CD4-positive, alpha-beta T cell (primary cell): ENCODE results near the gene MYMK. TPM values are rescaled to one million over a fixed set of nuclear protein-coding genes. Genes with fewer than 3 reads are reported as not detected.

Experiments
- ATAC-seq: fragments of 200-7000 bp; cut with Tn5 transposase; one replicate; pipeline ENCODE4 v1.10.0; 2022; ENCODE audit warnings: mild to moderate bottlenecking; ENCODE audit not compliant: poor library complexity
- CTCF ChIA-PET: fragments of 350-600 bp; sonication (Branson Sonifier 250); formaldehyde crosslinking; loops from one replicate; lab custom pipeline; 2021; ENCODE audit warnings: antibody characterized with exemption, inconsistent platforms; lab: Charles Lee
- POLR2A ChIA-PET: fragments of 350-600 bp; sonication (Branson Sonifier 250); formaldehyde crosslinking; loops from one replicate; lab custom pipeline; 2021; ENCODE audit warnings: antibody characterized with exemption, inconsistent platforms; lab: Charles Lee
- DNase-seq, 14 experiments: peaks; one replicate each; pipeline ENCODE4 v3.0.0-alpha.2; 2013 to 2020; ENCODE audit warnings: mixed read lengths in 2 of 14
- H3K27ac ChIP-seq, 2 donors: one replicate each; pipeline versions ENCODE4 v1.5.1 to v1.7.0; 2013; ENCODE audit warnings: low read length in 2 of 2, low read depth in 1 of 2, mild to moderate bottlenecking in 1 of 2
- H3K27me3 ChIP-seq, 2 experiments: 1 replicate in 1 of 2; 2 replicates in 1 of 2; pipeline versions ENCODE4 v1.6.1 to v1.7.0; 2013; ENCODE audit warnings: low read length in 2 of 2, control low read depth in 1 of 2, mild to moderate bottlenecking in 1 of 2, moderate library complexity in 1 of 2; ENCODE audit not compliant: insufficient read depth in 2 of 2, control insufficient read depth in 1 of 2
- H3K36me3 ChIP-seq: one replicate; pipeline ENCODE4 v1.6.1; 2013; ENCODE audit warnings: low read length, control low read depth; ENCODE audit not compliant: insufficient read depth
- H3K4me1 ChIP-seq: one replicate; pipeline ENCODE4 v1.6.1; 2013; ENCODE audit warnings: low read length, control low read depth; ENCODE audit not compliant: insufficient read depth
- H3K4me3 ChIP-seq: one replicate; pipeline ENCODE4 v1.5.1; 2013; ENCODE audit warnings: mild to moderate bottlenecking, low read length, moderate library complexity
- H3K9me3 ChIP-seq, 2 experiments: 1 replicate in 1 of 2; 2 replicates in 1 of 2; pipeline versions ENCODE4 v1.6.1 to v1.7.0; 2013; ENCODE audit warnings: low read length in 2 of 2, mild to moderate bottlenecking in 2 of 2, control low read depth in 1 of 2, moderate library complexity in 1 of 2; ENCODE audit not compliant: control insufficient read depth in 1 of 2, insufficient read depth in 1 of 2
- H3K27ac Mint-ChIP-seq: one replicate; pipeline ENCODE4 v1.8.0; 2020; ENCODE audit warnings: mixed read lengths
- H3K27me3 Mint-ChIP-seq: one replicate; pipeline ENCODE4 v1.8.0; 2021; ENCODE audit warnings: mixed read lengths
- H3K36me3 Mint-ChIP-seq: one replicate; pipeline ENCODE4 v1.8.0; 2021; ENCODE audit warnings: low read depth, mixed read lengths
- H3K4me1 Mint-ChIP-seq: one replicate; pipeline ENCODE4 v1.8.0; 2021; ENCODE audit warnings: low read depth, mixed read lengths
- H3K4me3 Mint-ChIP-seq: one replicate; pipeline ENCODE4 v1.8.0; 2020; ENCODE audit warnings: mild to moderate bottlenecking, mixed read lengths
- H3K9me3 Mint-ChIP-seq: one replicate; pipeline ENCODE4 v1.8.0; 2020; ENCODE audit warnings: mixed read lengths
- intact Hi-C, 2 experiments: fragments of 100-400 bp; cut with DNase I in 1 of 2; cut with micrococcal nuclease in 1 of 2; formaldehyde crosslinking; loops; one replicate each; pipeline versions ENCODE4 v1.15.1 to v1.9.0; 2023 to 2025; cut with DNase I, micrococcal nuclease
- total RNA-seq, 174 experiments: library from RNA in 2 of 174; stranded (reverse) in 2 of 174; gene quantifications; one replicate each; pipeline ENCODE4 v1.2.3 and lab custom pipeline; 2021 to 2026
- TF ChIP-seq, protein P1 (sequence below): fragments of 200-600 bp; IDR thresholded peaks from one replicate; pipeline ENCODE4 v1.8.0; 2022; ENCODE audit warnings: antibody characterized with exemption, mild to moderate bottlenecking

MYMK gene
- total RNA-seq, 2 experiments from 2014 or later = not detected

GRCh38 chr9:133540698-133541025 is 15.9 kb upstream of the MYMK start:
- H3K36me3 Mint-ChIP-seq = no peaks in the 10 kb centered on the region
- H3K27me3 ChIP-seq = no peaks in the 10 kb centered on the region
- H3K4me3 ChIP-seq = no peak overlapping the region
- H3K27ac ChIP-seq = no peak overlapping the region
- POLR2A ChIA-PET = no interaction called here
- intact Hi-C loops = no loop called here
- H3K4me1 Mint-ChIP-seq = peaks cover 5% of the 10 kb centered on the region
- no peak overlapping the region for H3K4me3 Mint-ChIP-seq
- no peaks in the 10 kb centered on the region for H3K4me1 ChIP-seq
- no peaks in the 10 kb centered on the region for H3K9me3 Mint-ChIP-seq
- ATAC-seq (no peak), DNase-seq (no peak)
- no peak overlapping the region for H3K27ac Mint-ChIP-seq
- H3K36me3 ChIP-seq = no peaks in the 10 kb centered on the region
- TF ChIP-seq, protein P1, sequence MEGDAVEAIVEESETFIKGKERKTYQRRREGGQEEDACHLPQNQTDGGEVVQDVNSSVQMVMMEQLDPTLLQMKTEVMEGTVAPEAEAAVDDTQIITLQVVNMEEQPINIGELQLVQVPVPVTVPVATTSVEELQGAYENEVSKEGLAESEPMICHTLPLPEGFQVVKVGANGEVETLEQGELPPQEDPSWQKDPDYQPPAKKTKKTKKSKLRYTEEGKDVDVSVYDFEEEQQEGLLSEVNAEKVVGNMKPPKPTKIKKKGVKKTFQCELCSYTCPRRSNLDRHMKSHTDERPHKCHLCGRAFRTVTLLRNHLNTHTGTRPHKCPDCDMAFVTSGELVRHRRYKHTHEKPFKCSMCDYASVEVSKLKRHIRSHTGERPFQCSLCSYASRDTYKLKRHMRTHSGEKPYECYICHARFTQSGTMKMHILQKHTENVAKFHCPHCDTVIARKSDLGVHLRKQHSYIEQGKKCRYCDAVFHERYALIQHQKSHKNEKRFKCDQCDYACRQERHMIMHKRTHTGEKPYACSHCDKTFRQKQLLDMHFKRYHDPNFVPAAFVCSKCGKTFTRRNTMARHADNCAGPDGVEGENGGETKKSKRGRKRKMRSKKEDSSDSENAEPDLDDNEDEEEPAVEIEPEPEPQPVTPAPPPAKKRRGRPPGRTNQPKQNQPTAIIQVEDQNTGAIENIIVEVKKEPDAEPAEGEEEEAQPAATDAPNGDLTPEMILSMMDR = no peak
- peaks cover 0 to 11% of the 10 kb centered on the region in 2 experiments for H3K9me3 ChIP-seq
- no peaks in the 10 kb centered on the region for H3K27me3 Mint-ChIP-seq
- CTCF ChIA-PET = no interaction called here

DNA sequence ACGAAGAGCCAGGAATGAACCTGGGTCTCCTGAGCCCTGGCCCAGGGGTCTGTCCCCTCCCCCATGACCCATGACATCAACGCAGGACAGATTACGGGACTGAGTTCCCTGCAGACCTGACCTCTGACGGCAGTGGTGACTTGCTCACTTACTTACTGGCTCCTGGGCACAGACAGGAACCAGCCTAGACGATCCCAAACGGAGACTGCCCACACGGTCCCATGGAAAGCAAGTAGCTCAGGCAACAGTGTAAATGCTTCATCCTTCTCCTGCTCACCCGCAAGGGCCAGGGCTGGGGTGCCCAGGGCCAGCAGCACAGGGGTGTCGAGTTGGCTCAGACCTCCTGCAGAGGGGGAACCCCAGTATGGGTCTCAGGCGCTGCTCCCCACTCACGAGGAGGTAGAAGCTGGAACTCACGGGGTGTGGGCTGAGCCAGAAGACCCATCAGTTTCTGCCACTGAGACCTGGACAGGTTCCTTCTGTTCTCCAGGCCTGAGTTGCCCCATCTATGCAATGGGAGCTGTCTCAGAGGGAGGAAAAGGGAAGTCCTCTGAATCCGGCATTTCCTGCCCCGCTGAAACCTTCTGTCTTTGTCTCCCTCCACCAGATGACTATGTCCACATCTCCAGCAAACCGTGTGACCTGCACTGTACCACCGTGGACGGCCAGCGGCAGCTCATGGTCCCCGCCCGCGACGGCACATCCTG is 15.4 kb upstream of the MYMK start:
- Mint-ChIP-seq H3K4me1 (peaks cover 5% of the 10 kb centered on the region), H3K27me3 (no peaks in the 10 kb centered on the region), H3K27ac (no peak overlapping the region), H3K9me3 (no peaks in the 10 kb centered on the region), H3K36me3 (no peaks in the 10 kb centered on the region), H3K4me3 (no peak overlapping the region)
- POLR2A ChIA-PET = no interaction called here
- CTCF ChIA-PET = no interaction called here
- DNase-seq (peak in 1 of 14 experiments; percentile 17), ATAC-seq (no peak)
- Histone ChIP-seq H3K27me3 (no peaks in the 10 kb centered on the region), H3K9me3 (peaks cover 0 to 11% of the 10 kb centered on the region in 2 experiments), H3K4me3 (no peak overlapping the region), H3K36me3 (no peaks in the 10 kb centered on the region), H3K4me1 (no peaks in the 10 kb centered on the region), H3K27ac (no peak overlapping the region)
- TF ChIP-seq, protein P1 = no peak
- intact Hi-C loops = loop anchor here in 1 of 2 experiments (10.0 kb wide), 1 partner anchor 455 kb away; the partner anchor contains the start of gene VAV2

- TF ChIP-seq, protein P1 = no peak
- H3K4me3 ChIP-seq = no peak overlapping the region
- POLR2A ChIA-PET = no interaction called here
- intact Hi-C loops = loop anchor here in 1 of 2 experiments (10.0 kb wide), 1 partner anchor 456 kb away; the partner anchor contains the start of gene VAV2
- Mint-ChIP-seq H3K4me3 (no peak overlapping the region), H3K9me3 (no peaks in the 10 kb centered on the region), H3K27ac (peak overlapping the region; percentile 40), H3K4me1 (peaks cover 5% of the 10 kb centered on the region), H3K27me3 (no peaks in the 10 kb centered on the region), H3K36me3 (no peaks in the 10 kb centered on the region)
- H3K4me1 ChIP-seq = peaks cover 7% of the 10 kb centered on the region
- peaks cover 0 to 11% of the 10 kb centered on the region in 2 experiments for H3K9me3 ChIP-seq
- CTCF ChIA-PET = no interaction called here
- H3K36me3 ChIP-seq = no peaks in the 10 kb centered on the region
- no peak for ATAC-seq
- H3K27me3 ChIP-seq = peaks cover 0 to 3% of the 10 kb centered on the region in 2 experiments
- DNase-seq = no peak
- no peak overlapping the region for H3K27ac ChIP-seq
Measured at GRCh38 chr9:133538851-133539833, 14.4 kb upstream of the MYMK start.
